Endothelial cell of umbilical vein (primary cell): Measurements from ENCODE around the gene FZD10. TPM values are rescaled to one million over a fixed set of nuclear protein-coding genes. Genes with fewer than 3 reads are reported as not detected.

Experiments
- BruUV-seq: library from RNA; stranded (reverse); fragments of 400-500 nt; replicated peaks from 2 replicates; lab custom pipeline; 2021; lab: Mats Ljungman, UMichigan
- CTCF ChIA-PET: fragments of 300-600, 350-600 bp; sonication (Branson Sonifier 250); formaldehyde crosslinking; loops from one replicate; lab custom pipeline; 2021; ENCODE audit warnings: antibody characterized with exemption, inconsistent platforms; lab: Charles Lee
- POLR2A ChIA-PET: fragments of 300-600, 350-600 bp; sonication (Branson Sonifier 250); formaldehyde crosslinking; loops from one replicate; lab custom pipeline; 2021; ENCODE audit warnings: antibody characterized with exemption, inconsistent platforms; lab: Charles Lee
- DNase-seq: peaks from one replicate; pipeline ENCODE4 v3.0.0-alpha.2; 2011; ENCODE audit warnings: low read depth, low spot score
- FAIRE-seq: peaks from 2 replicates; lab custom pipeline; 2011; peaks lifted over from hg19 to GRCh38; lab: Jason Lieb, UNC
- H2AFZ ChIP-seq: 2 replicates; pipeline ENCODE4 v1.6.0; 2012; ENCODE audit warnings: low read depth, low read length, control low read depth, inconsistent platforms
- H3K27ac ChIP-seq: 2 replicates; pipeline ENCODE4 v1.5.1; 2011; ENCODE audit warnings: low read depth, mild to moderate bottlenecking, control low read depth, low read length, moderate library complexity; ENCODE audit not compliant: insufficient read depth
- H3K27me3 ChIP-seq, 2 experiments: 2 replicates each; pipeline versions ENCODE4 v1.6.0 to v1.6.1; 2011; ENCODE audit warnings: low read length in 2 of 2, mixed read lengths in 1 of 2; ENCODE audit not compliant: control insufficient read depth in 2 of 2, insufficient read depth in 2 of 2
- H3K36me3 ChIP-seq, 2 experiments: 2 replicates in 1 of 2; 3 replicates in 1 of 2; pipeline ENCODE4 v1.5.1; 2011; ENCODE audit warnings: low read length in 2 of 2, mild to moderate bottlenecking in 1 of 2, moderate library complexity in 1 of 2; ENCODE audit not compliant: control insufficient read depth in 2 of 2, insufficient read depth in 2 of 2; ENCODE audit errors: extremely low read depth in 1 of 2
- H3K4me1 ChIP-seq: 3 replicates; pipeline ENCODE4 v1.5.1; 2011; ENCODE audit warnings: mild to moderate bottlenecking, low read length; ENCODE audit not compliant: control insufficient read depth, insufficient read depth; ENCODE audit errors: extremely low read depth
- H3K4me2 ChIP-seq: 2 replicates; pipeline ENCODE4 v1.6.1; 2011; ENCODE audit warnings: low read length, control low read depth, mixed read lengths; ENCODE audit not compliant: insufficient read depth
- H3K4me3 ChIP-seq, 3 experiments: fragments of 200-600 bp in 1 of 3; sonication (generic), shearing (Covaris generic) in 1 of 3; replicated peaks in 1 of 3; 2 replicates each; pipeline ENCODE4 v1.5.1; 2011 to 2016; ENCODE audit warnings: control low read depth in 3 of 3, low read length in 3 of 3, mild to moderate bottlenecking in 2 of 3, inconsistent platforms in 1 of 3, low read depth in 1 of 3, moderate library complexity in 1 of 3; ENCODE audit not compliant: insufficient read depth in 1 of 3
- H3K79me2 ChIP-seq: 2 replicates; pipeline ENCODE4 v1.6.0; 2012; ENCODE audit warnings: low read length, inconsistent platforms; ENCODE audit not compliant: control insufficient read depth, insufficient read depth
- H3K9ac ChIP-seq: replicated peaks from 2 replicates; pipeline ENCODE3; 2011; ENCODE audit warnings: low read length, control low read depth; ENCODE audit not compliant: insufficient read depth; ENCODE audit errors: extremely low read depth
- H3K9me1 ChIP-seq: replicated peaks from 3 replicates; pipeline ENCODE4 v1.6.0; 2011; ENCODE audit warnings: mild to moderate bottlenecking, low read length; ENCODE audit not compliant: control insufficient read depth, insufficient read depth; ENCODE audit errors: extremely low read depth
- H3K9me3 ChIP-seq: replicated peaks from 2 replicates; pipeline ENCODE4 v1.5.1; 2012; ENCODE audit warnings: low read length, inconsistent platforms; ENCODE audit not compliant: control insufficient read depth, insufficient read depth
- H4K20me1 ChIP-seq: replicated peaks from 2 replicates; pipeline ENCODE3; 2011; ENCODE audit warnings: mild to moderate bottlenecking, low read length; ENCODE audit not compliant: control insufficient read depth, insufficient read depth; ENCODE audit errors: extremely low read depth
- EZH2 ChIP-seq: IDR thresholded peaks from 2 replicates; pipeline ENCODE4 v1.6.1; 2012; ENCODE audit warnings: borderline replicate concordance, low read depth, mild to moderate bottlenecking, moderate library complexity, low read length, inconsistent platforms; ENCODE audit not compliant: severe bottlenecking
- FOS ChIP-seq: IDR thresholded peaks from 2 replicates; pipeline ENCODE4 v1.6.1; 2011; ENCODE audit warnings: mild to moderate bottlenecking, low read length, moderate library complexity, borderline replicate concordance; ENCODE audit not compliant: insufficient read depth
- GATA2 ChIP-seq: IDR thresholded peaks from 2 replicates; pipeline ENCODE4 v1.7.0; 2011; ENCODE audit warnings: low read depth, mild to moderate bottlenecking, moderate library complexity, mixed read lengths, low read length; ENCODE audit not compliant: insufficient read length, insufficient read depth
- JUN ChIP-seq: IDR thresholded peaks from 2 replicates; pipeline ENCODE4 v1.6.1; 2011; ENCODE audit warnings: borderline replicate concordance, low read depth; ENCODE audit not compliant: insufficient read length, insufficient read depth
- MYC ChIP-seq: IDR thresholded peaks from one replicate; pipeline ENCODE4 v1.6.1; 2011; ENCODE audit warnings: mild to moderate bottlenecking, low read depth, low read length
- POLR2A ChIP-seq: IDR thresholded peaks from 2 replicates; pipeline ENCODE4 v1.6.1; 2012; ENCODE audit warnings: low read depth, mild to moderate bottlenecking, control low read depth, low read length
- POLR2AphosphoS5 ChIP-seq: IDR thresholded peaks from 2 replicates; pipeline ENCODE4 v1.6.1; 2012; ENCODE audit warnings: low read depth, mild to moderate bottlenecking, control low read depth, low read length, moderate library complexity; ENCODE audit not compliant: insufficient read depth
- dilution Hi-C: fragments of 300-500 bp; cut with MboI; formaldehyde crosslinking; loops from one replicate; pipeline ENCODE4 v1.15.0; 2019; ENCODE audit warnings: low sequenced_read_pairs; ENCODE audit not compliant: extremely low pct_ligation_motif_present
- intact Hi-C: fragments of 100-400 bp; cut with micrococcal nuclease; formaldehyde crosslinking; loops from one replicate; pipeline ENCODE4 v1.10.0; 2022
- polyA plus RNA-seq, 4 experiments: library from polyadenylated mRNA; depleted of rRNA in 3 of 4; stranded (reverse) in 3 of 4; unstranded in 1 of 4; fragments of >200 nt; gene quantifications; 2 replicates each; pipeline versions ENCODE4 v1.2.1 to v1.2.3, GENCODE V29; 2011 to 2012; ENCODE audit warnings: missing spikeins in 1 of 4
- total RNA-seq: library from RNA; stranded (reverse); gene quantifications from 2 replicates; pipeline ENCODE4 v1.2.3, GENCODE V29; 2021
- TF ChIP-seq, protein P1 (sequence below): IDR thresholded peaks from 2 replicates; pipeline ENCODE4 v1.6.1; 2011; ENCODE audit not compliant: insufficient read depth, insufficient read length
- TF ChIP-seq, protein P2 (sequence below), 2 donors: IDR thresholded peaks; 1 replicate in 1 of 2; 2 replicates in 1 of 2; pipeline ENCODE4 v1.5.1; 2011; ENCODE audit warnings: low read length in 2 of 2, mild to moderate bottlenecking in 2 of 2, moderate library complexity in 2 of 2, control low read depth in 1 of 2, inconsistent platforms in 1 of 2, low read depth in 1 of 2; ENCODE audit not compliant: insufficient read depth in 1 of 2; ENCODE audit errors: extremely low read depth in 1 of 2

The FZD10 gene
- total and polyA plus RNA-seq, 2 donors (not counting 3 experiments of a cell fraction or from before 2014, with no cell fraction given): not detected

- ChIA-PET POLR2A (no interaction called here), CTCF (no interaction called here)
- Histone ChIP-seq H3K9ac (no peak overlapping the region), H3K27me3 (no peaks in the 10 kb centered on the region), H4K20me1 (no peaks in the 10 kb centered on the region), H3K9me3 (peaks cover 7% of the 10 kb centered on the region), H3K79me2 (no peaks in the 10 kb centered on the region), H3K4me3 (no peak overlapping the region), H3K4me1 (no peaks in the 10 kb centered on the region), H3K4me2 (no peak overlapping the region), H3K36me3 (no peaks in the 10 kb centered on the region), H3K27ac (no peak overlapping the region), H2AFZ (no peak overlapping the region), H3K9me1 (no peaks in the 10 kb centered on the region)
- FAIRE-seq (no peak), DNase-seq (no peak)
- dilution Hi-C loops (no loop called here), intact Hi-C loops (no loop called here)
- TF ChIP-seq JUN (no peak), FOS (no peak), POLR2AphosphoS5 (no peak)
- TF ChIP-seq, protein P1, sequence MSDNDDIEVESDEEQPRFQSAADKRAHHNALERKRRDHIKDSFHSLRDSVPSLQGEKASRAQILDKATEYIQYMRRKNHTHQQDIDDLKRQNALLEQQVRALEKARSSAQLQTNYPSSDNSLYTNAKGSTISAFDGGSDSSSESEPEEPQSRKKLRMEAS: no peak
- BruUV-seq: no TSS peak
Measured at GRCh38 chr12:130202201-130202600, 39.9 kb downstream of the FZD10 start.

DNA sequence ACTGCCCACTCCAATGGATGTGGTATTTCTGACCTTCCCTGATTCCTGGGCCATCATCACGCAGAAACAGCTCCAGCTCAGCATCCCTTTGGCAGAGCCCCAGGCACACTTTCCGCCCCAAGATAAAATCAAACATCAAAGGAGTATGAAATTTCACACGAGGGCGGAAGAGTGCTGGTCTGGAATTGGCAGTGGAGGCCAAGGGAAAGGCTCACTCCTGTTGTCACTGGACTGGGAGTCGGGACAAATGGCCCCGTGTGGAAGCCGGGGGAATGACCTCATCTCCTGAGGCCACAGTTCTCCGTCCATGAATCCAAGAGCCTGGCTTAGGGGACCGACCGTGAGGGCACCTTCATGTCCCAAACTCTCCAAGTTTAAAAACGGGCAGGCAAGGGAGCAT is 40.9 kb downstream of the FZD10 start:
- ChIA-PET POLR2A (no interaction called here), CTCF (no interaction called here)
- BruUV-seq: no TSS peak
- Histone ChIP-seq H4K20me1 (no peaks in the 10 kb centered on the region), H3K9ac (no peak overlapping the region), H3K4me3 (no peak overlapping the region), H3K27me3 (no peaks in the 10 kb centered on the region), H3K4me1 (no peaks in the 10 kb centered on the region), H3K27ac (no peak overlapping the region), H2AFZ (no peak overlapping the region), H3K79me2 (no peaks in the 10 kb centered on the region), H3K9me3 (peaks cover 5% of the 10 kb centered on the region), H3K9me1 (no peaks in the 10 kb centered on the region), H3K4me2 (no peak overlapping the region), H3K36me3 (no peaks in the 10 kb centered on the region)
- TF ChIP-seq JUN: no peak
- TF ChIP-seq, protein P2, sequence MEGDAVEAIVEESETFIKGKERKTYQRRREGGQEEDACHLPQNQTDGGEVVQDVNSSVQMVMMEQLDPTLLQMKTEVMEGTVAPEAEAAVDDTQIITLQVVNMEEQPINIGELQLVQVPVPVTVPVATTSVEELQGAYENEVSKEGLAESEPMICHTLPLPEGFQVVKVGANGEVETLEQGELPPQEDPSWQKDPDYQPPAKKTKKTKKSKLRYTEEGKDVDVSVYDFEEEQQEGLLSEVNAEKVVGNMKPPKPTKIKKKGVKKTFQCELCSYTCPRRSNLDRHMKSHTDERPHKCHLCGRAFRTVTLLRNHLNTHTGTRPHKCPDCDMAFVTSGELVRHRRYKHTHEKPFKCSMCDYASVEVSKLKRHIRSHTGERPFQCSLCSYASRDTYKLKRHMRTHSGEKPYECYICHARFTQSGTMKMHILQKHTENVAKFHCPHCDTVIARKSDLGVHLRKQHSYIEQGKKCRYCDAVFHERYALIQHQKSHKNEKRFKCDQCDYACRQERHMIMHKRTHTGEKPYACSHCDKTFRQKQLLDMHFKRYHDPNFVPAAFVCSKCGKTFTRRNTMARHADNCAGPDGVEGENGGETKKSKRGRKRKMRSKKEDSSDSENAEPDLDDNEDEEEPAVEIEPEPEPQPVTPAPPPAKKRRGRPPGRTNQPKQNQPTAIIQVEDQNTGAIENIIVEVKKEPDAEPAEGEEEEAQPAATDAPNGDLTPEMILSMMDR (IDR thresholded peaks at IDR 0.05; ENCODE audit: extremely low read depth in 1 of 2, insufficient read depth in 1 of 2, low read depth in 1 of 2, low read length in 2 of 2): no peak
- TF ChIP-seq, protein P1: no peak
- TF ChIP-seq POLR2AphosphoS5: no peak
- no peak for TF ChIP-seq EZH2
- no peak for TF ChIP-seq FOS
- TF ChIP-seq MYC: no peak
- no peak for TF ChIP-seq GATA2
- no peak for TF ChIP-seq POLR2A
- dilution Hi-C loops: no loop called here
- no peak for DNase-seq
- intact Hi-C loops: no loop called here
- FAIRE-seq: no peak
